Hepatocyte (in vitro differentiated cells): ENCODE measurements around the gene BCCIP. TPM values are rescaled to one million over a fixed set of nuclear protein-coding genes. Genes with fewer than 3 reads are reported as not detected.

Source experiments
- DNase-seq: peaks from one replicate; pipeline ENCODE4 v3.0.0-alpha.2; 2016; ENCODE audit warnings: low spot score
- H2AFZ ChIP-seq: fragments of 200-600 bp; sonication (generic); 2 replicates; pipeline ENCODE4 v1.6.0; 2016; ENCODE audit warnings: antibody characterized with exemption, mild to moderate bottlenecking
- H3K27ac ChIP-seq: fragments of 200-600 bp; sonication (generic); 2 replicates; pipeline ENCODE4 v1.5.1; 2016; ENCODE audit warnings: mild to moderate bottlenecking
- H3K27me3 ChIP-seq: fragments of 200-600 bp; sonication (generic); 2 replicates; pipeline ENCODE4 v1.6.1; 2016
- H3K36me3 ChIP-seq: fragments of 200-600 bp; sonication (generic); replicated peaks from 2 replicates; pipeline ENCODE4 v1.5.1; 2016; ENCODE audit warnings: low read depth; ENCODE audit not compliant: insufficient read depth
- H3K4me1 ChIP-seq: fragments of 200-600 bp; sonication (generic); 2 replicates; pipeline ENCODE4 v1.5.1; 2016; ENCODE audit warnings: mild to moderate bottlenecking, moderate library complexity; ENCODE audit not compliant: insufficient read depth
- H3K4me2 ChIP-seq: fragments of 200-600 bp; sonication (generic); 2 replicates; pipeline ENCODE4 v1.6.0; 2016
- H3K4me3 ChIP-seq: fragments of 200-600 bp; sonication (generic); 2 replicates; pipeline ENCODE4 v1.5.1; 2016; ENCODE audit warnings: mild to moderate bottlenecking
- H3K79me2 ChIP-seq: fragments of 200-600 bp; sonication (generic); 2 replicates; pipeline ENCODE4 v1.6.0; 2017; ENCODE audit warnings: mild to moderate bottlenecking
- H3K9me2 ChIP-seq: fragments of 200-600 bp; sonication (generic); replicated peaks from 2 replicates; pipeline ENCODE4 v1.6.0; 2017; ENCODE audit warnings: mild to moderate bottlenecking; ENCODE audit not compliant: insufficient read depth
- H3K9me3 ChIP-seq: fragments of 200-600 bp; sonication (generic); 2 replicates; pipeline ENCODE4 v1.5.1; 2016; ENCODE audit warnings: low read depth, mild to moderate bottlenecking
- H4K20me1 ChIP-seq: fragments of 200-600 bp; sonication (generic); 2 replicates; pipeline ENCODE4 v1.6.0; 2016; ENCODE audit warnings: mild to moderate bottlenecking; ENCODE audit not compliant: insufficient read depth, poor library complexity, severe bottlenecking
- CTCF ChIP-seq: fragments of 200-600 bp; sonication (generic); IDR thresholded peaks from 2 replicates; pipeline ENCODE4 v1.5.1; 2016; ENCODE audit warnings: antibody characterized with exemption, mild to moderate bottlenecking; ENCODE audit not compliant: poor library complexity
- EZH2 ChIP-seq: fragments of 200-600 bp; sonication (generic); IDR thresholded peaks from 2 replicates; pipeline ENCODE4 v1.6.1; 2016; ENCODE audit warnings: antibody characterized with exemption, mild to moderate bottlenecking, borderline replicate concordance
- EZH2phosphoT487 ChIP-seq: fragments of 200-600 bp; sonication (generic); IDR thresholded peaks from one replicate; pipeline ENCODE4 v1.6.1; 2018; ENCODE audit warnings: antibody characterized with exemption, mild to moderate bottlenecking, low read depth, moderate library complexity; ENCODE audit not compliant: unreplicated experiment, severe bottlenecking
- WGBS: methylation state at CpG from one replicate; pipeline ENCODE4 v1.1.6; 2016; ENCODE audit warnings: low lambda C conversion rate; ENCODE audit errors: missing lambda C conversion rate; 5-methylcytosine and 5-hydroxymethylcytosine counted together
- polyA plus RNA-seq: library from polyadenylated mRNA; unstranded; fragments of >200 nt; fragmentation: Nextera tagmentation; extraction: Ambion mirVana; gene quantifications from 2 replicates; pipeline ENCODE4 v1.2.1, GENCODE V29; 2016
- total RNA-seq: library from RNA; depleted of rRNA; stranded (reverse); fragments of >200 nt; gene quantifications from 2 replicates; pipeline ENCODE4 v1.2.3, GENCODE V29; 2014

The BCCIP gene
- total and polyA plus RNA-seq, 2 experiments from 2014 or later, result 45.0 to 63.2 TPM

GRCh38 chr10:125850766-125851731, 27.7 kb downstream of the BCCIP start:
- Histone ChIP-seq H4K20me1 (no peaks in the 10 kb centered on the region), H2AFZ (no peak overlapping the region), H3K4me2 (no peak overlapping the region), H3K9me2 (no peaks in the 10 kb centered on the region), H3K9me3 (no peaks in the 10 kb centered on the region), H3K4me1 (no peaks in the 10 kb centered on the region), H3K27ac (no peak overlapping the region), H3K79me2 (no peaks in the 10 kb centered on the region), H3K4me3 (no peak overlapping the region), H3K27me3 (no peaks in the 10 kb centered on the region), H3K36me3 (no peaks in the 10 kb centered on the region)
- TF ChIP-seq EZH2phosphoT487 (no peak), CTCF (no peak), EZH2 (no peak)
- WGBS, result 96% methylated on average over 2 of the region's 2 CpGs
- DNase-seq, result no peak

GRCh38 chr10:125852487-125852886, 29.1 kb downstream of the BCCIP start:
- no peak overlapping the region for H3K4me3 ChIP-seq
- H3K4me1 ChIP-seq, result no peaks in the 10 kb centered on the region
- no peaks in the 10 kb centered on the region for H3K9me2 ChIP-seq
- no peaks in the 10 kb centered on the region for H4K20me1 ChIP-seq
- H3K79me2 ChIP-seq, result no peaks in the 10 kb centered on the region
- H3K36me3 ChIP-seq, result no peaks in the 10 kb centered on the region
- H3K9me3 ChIP-seq, result no peaks in the 10 kb centered on the region
- no peak overlapping the region for H3K4me2 ChIP-seq
- no peak for TF ChIP-seq CTCF
- no peak for TF ChIP-seq EZH2phosphoT487
- TF ChIP-seq EZH2, result no peak
- H3K27ac ChIP-seq, result no peak overlapping the region
- H3K27me3 ChIP-seq, result no peaks in the 10 kb centered on the region
- no peak overlapping the region for H2AFZ ChIP-seq
- no peak for DNase-seq
- WGBS, result 96% methylated on average over 7 of the region's 7 CpGs

GRCh38 chr10:125857185-125857760, 33.9 kb downstream of the BCCIP start:
- H3K9me2 ChIP-seq, result no peaks in the 10 kb centered on the region
- no peaks in the 10 kb centered on the region for H3K9me3 ChIP-seq
- 86% methylated on average over 2 of the region's 2 CpGs for WGBS
- no peak overlapping the region for H3K4me2 ChIP-seq
- no peak overlapping the region for H2AFZ ChIP-seq
- no peak overlapping the region for H3K4me3 ChIP-seq
- DNase-seq, result no peak
- H3K27ac ChIP-seq, result no peak overlapping the region
- H3K4me1 ChIP-seq, result no peaks in the 10 kb centered on the region
- H3K27me3 ChIP-seq, result no peaks in the 10 kb centered on the region
- H3K36me3 ChIP-seq, result no peaks in the 10 kb centered on the region
- no peaks in the 10 kb centered on the region for H4K20me1 ChIP-seq
- TF ChIP-seq EZH2 (no peak), CTCF (no peak), EZH2phosphoT487 (no peak)
- H3K79me2 ChIP-seq, result no peaks in the 10 kb centered on the region
